Esophagus muscularis mucosa (tissue), 4 donors: ENCODE results near the gene NEU1. TPM values are rescaled to one million over a fixed set of nuclear protein-coding genes. Genes with fewer than 3 reads are reported as not detected.
A peak's percentile ranks its signal among the peaks of the same experiment; 100 is the strongest.

Experiments used
- DNase-seq: peaks from one replicate; pipeline ENCODE4 v3.0.0-alpha.2; 2017; ENCODE audit errors: extremely low spot score
- H3K27ac ChIP-seq, 4 donors: fragments of 200-600 bp; sonication (generic); replicated peaks in 1 of 4; 1 replicate in 3 of 4; 2 replicates in 1 of 4; pipeline ENCODE4 v1.5.1; 2016 to 2019; ENCODE audit warnings: mild to moderate bottlenecking in 1 of 4
- H3K27me3 ChIP-seq, 4 donors: fragments of 200-600 bp; sonication (generic); one replicate each; pipeline versions ENCODE4 v1.5.1 to v1.6.0; 2016 to 2019
- H3K36me3 ChIP-seq, 4 donors: fragments of 200-600 bp; sonication (generic); one replicate each; pipeline ENCODE4 v1.5.1; 2016 to 2019
- H3K4me1 ChIP-seq, 4 donors: fragments of 200-600 bp; sonication (generic); one replicate each; pipeline ENCODE4 v1.5.1; 2016 to 2019
- H3K4me3 ChIP-seq, 4 donors: fragments of 200-600 bp; sonication (generic); 1 replicate in 2 of 4; 2 replicates in 2 of 4; pipeline ENCODE4 v1.5.1; 2016 to 2019; ENCODE audit warnings: mild to moderate bottlenecking in 4 of 4, moderate library complexity in 1 of 4
- H3K9me3 ChIP-seq, 4 donors: fragments of 200-600 bp; sonication (generic); 1 replicate in 3 of 4; 2 replicates in 1 of 4; pipeline ENCODE4 v1.5.1; 2016 to 2019
- EP300 ChIP-seq: sonication (generic); formaldehyde crosslinking; IDR thresholded peaks from one replicate; pipeline ENCODE4 v1.6.1; 2017; ENCODE audit warnings: antibody characterized with exemption
- POLR2A ChIP-seq: fragments of 450-650 bp; IDR thresholded peaks from one replicate; pipeline ENCODE4 v1.6.1; 2017; ENCODE audit warnings: antibody characterized with exemption, moderate library complexity, mild to moderate bottlenecking, low read depth
- POLR2AphosphoS5 ChIP-seq, 2 donors: sonication (generic); formaldehyde crosslinking; IDR thresholded peaks; one replicate each; pipeline ENCODE4 v1.6.1; 2017; ENCODE audit warnings: antibody characterized with exemption in 2 of 2
- WGBS: methylation state at CpG from one replicate; pipeline ENCODE4 v1.1.5; 2018; 5-methylcytosine and 5-hydroxymethylcytosine counted together
- intact Hi-C: fragments of 100-400 bp; cut with DNase I; formaldehyde crosslinking; loops from one replicate; pipeline ENCODE4 v1.15.1; 2023
- total RNA-seq, 4 donors: library from RNA; depleted of rRNA; stranded (reverse); fragments of >200 nt; gene quantifications; one replicate each; pipeline versions ENCODE4 v1.1.0 to v1.2.1, GENCODE V29; 2016
- TF ChIP-seq, protein P1 (sequence below), 3 experiments: fragments of 200-600 bp in 2 of 3; fragments of 450-650 bp in 1 of 3; sonication (generic) in 2 of 3; IDR thresholded peaks; one replicate each; pipeline ENCODE4 v1.5.1; 2017 to 2019; ENCODE audit warnings: antibody characterized with exemption in 3 of 3, mild to moderate bottlenecking in 2 of 3, moderate library complexity in 1 of 3

Gene NEU1
- total RNA-seq, 4 donors from 2014 or later: 24.9 to 39.6 (median 34.9) TPM

DNA sequence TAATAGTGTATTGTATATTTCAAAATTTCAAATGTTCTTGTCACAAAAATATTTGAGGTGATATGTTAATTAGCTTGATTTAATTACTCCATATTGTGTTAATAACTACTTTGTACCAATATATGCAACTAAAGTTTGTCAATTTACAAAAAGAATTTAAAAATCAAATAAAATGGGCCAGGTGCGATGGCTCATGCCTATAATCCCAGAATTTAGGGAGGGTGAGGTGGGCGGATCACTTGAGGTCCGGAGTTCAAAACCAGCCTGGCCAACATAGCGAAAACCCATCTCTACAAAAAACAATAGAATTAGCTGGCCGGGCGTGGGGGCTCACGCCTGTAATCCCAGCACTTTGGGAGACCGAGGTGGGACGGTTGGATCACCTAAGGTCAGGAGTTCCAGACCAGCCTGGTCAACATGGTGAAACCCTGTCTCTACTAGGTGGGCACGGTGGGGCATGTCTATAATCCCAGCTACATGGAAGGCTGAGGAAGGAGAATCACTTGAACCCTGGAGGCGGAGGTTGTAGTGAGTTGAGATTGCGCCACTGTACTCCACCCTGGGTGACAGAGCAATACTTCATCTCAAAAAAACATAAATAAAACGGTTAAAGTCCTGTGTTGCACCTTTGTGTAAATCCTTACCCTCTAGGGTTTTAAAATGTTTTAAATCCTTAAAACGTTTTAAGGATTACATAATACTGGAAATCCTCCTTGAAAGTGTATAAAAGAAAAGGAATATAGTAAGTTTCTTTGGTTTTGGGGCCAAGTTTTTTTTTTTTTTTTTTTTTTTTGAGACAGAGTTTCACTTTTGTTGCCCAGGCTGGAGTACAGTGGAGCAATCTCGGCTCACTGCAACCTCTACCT lies 31.0 kb downstream of the NEU1 start:
- no peaks in the 10 kb centered on the region for H3K9me3 ChIP-seq
- 76% methylated on average over 15 of the region's 15 CpGs for WGBS
- peak overlapping the region; percentile 93 to 97 (median 95) for H3K27ac ChIP-seq
- peak in 1 of 2 donors; percentile 15 for TF ChIP-seq POLR2AphosphoS5 (IDR thresholded peaks at IDR 0.05)
- TF ChIP-seq, protein P1, sequence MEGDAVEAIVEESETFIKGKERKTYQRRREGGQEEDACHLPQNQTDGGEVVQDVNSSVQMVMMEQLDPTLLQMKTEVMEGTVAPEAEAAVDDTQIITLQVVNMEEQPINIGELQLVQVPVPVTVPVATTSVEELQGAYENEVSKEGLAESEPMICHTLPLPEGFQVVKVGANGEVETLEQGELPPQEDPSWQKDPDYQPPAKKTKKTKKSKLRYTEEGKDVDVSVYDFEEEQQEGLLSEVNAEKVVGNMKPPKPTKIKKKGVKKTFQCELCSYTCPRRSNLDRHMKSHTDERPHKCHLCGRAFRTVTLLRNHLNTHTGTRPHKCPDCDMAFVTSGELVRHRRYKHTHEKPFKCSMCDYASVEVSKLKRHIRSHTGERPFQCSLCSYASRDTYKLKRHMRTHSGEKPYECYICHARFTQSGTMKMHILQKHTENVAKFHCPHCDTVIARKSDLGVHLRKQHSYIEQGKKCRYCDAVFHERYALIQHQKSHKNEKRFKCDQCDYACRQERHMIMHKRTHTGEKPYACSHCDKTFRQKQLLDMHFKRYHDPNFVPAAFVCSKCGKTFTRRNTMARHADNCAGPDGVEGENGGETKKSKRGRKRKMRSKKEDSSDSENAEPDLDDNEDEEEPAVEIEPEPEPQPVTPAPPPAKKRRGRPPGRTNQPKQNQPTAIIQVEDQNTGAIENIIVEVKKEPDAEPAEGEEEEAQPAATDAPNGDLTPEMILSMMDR (IDR thresholded peaks at IDR 0.05): no peak
- H3K27me3 ChIP-seq: no peaks in the 10 kb centered on the region
- no peak for DNase-seq
- intact Hi-C loops: loop anchor here (2.0 to 5.0 kb wide), 4 partner anchors 39 to 149 kb away; partner anchors contain the start of gene LY6G5C
- H3K36me3 ChIP-seq: peaks cover 0 to 5% (median 0%) of the 10 kb centered on the region in 4 donors
- peak overlapping the region; percentile 62 to 79 (median 64) for H3K4me3 ChIP-seq
- peaks cover 38 to 57% (median 53%) of the 10 kb centered on the region in 4 donors for H3K4me1 ChIP-seq

DNA sequence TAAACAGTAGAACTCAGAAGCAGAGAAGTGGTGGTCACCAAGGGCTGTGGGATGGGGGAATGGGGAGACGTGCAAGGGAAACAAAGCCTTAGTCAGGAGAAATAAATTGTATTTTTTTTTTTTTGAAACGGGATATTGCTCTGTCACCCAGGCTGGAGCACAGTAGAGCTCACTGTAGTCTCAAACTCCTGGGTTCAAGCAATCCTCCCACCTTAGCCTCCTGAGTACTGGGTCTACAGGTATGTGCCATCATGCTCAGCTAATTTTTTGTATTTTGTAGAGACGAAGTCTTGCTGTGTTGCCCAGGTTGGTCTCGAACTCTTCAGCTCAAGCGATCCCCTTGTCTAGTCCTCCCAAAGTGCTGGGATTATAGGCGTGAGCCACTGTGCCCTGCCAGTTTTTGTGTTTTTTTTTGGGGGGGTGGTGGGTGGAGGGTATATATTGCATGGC lies 31.7 kb downstream of the NEU1 start:
- no peak for TF ChIP-seq POLR2A
- TF ChIP-seq POLR2AphosphoS5 (IDR thresholded peaks at IDR 0.05): no peak
- TF ChIP-seq EP300: no peak
- TF ChIP-seq, protein P1 (IDR thresholded peaks at IDR 0.05): no peak
- no peaks in the 10 kb centered on the region for H3K9me3 ChIP-seq
- 38% methylated on average over 6 of the region's 6 CpGs for WGBS
- no peaks in the 10 kb centered on the region for H3K36me3 ChIP-seq
- peak overlapping the region; percentile 62 to 79 (median 64) for H3K4me3 ChIP-seq
- no peaks in the 10 kb centered on the region for H3K27me3 ChIP-seq
- intact Hi-C loops: loop anchor here (2.0 to 5.0 kb wide), 4 partner anchors 39 to 149 kb away; partner anchors contain the start of gene LY6G5C
- H3K4me1 ChIP-seq: peaks cover 38 to 57% (median 53%) of the 10 kb centered on the region in 4 donors
- DNase-seq: no peak
- H3K27ac ChIP-seq: peak overlapping the region; percentile 86 to 96 (median 94)

DNA sequence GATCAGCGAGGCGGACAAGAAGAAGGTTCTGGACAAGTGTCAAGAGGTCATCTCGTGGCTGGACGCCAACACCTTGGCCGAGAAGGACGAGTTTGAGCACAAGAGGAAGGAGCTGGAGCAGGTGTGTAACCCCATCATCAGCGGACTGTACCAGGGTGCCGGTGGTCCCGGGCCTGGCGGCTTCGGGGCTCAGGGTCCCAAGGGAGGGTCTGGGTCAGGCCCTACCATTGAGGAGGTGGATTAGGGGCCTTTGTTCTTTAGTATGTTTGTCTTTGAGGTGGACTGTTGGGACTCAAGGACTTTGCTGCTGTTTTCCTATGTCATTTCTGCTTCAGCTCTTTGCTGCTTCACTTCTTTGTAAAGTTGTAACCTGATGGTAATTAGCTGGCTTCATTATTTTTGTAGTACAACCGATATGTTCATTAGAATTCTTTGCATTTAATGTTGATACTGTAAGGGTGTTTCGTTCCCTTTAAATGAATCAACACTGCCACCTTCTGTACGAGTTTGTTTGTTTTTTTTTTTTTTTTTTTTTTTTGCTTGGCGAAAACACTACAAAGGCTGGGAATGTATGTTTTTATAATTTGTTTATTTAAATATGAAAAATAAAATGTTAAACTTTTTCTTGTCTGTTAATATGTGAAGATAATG lies 32.9 kb downstream of the NEU1 start:
- H3K27ac ChIP-seq: peak overlapping the region; percentile 86 to 96 (median 94)
- H3K36me3 ChIP-seq: no peaks in the 10 kb centered on the region
- H3K4me3 ChIP-seq: peak overlapping the region; percentile 62 to 79 (median 64)
- no peaks in the 10 kb centered on the region for H3K27me3 ChIP-seq
- H3K9me3 ChIP-seq: no peaks in the 10 kb centered on the region
- intact Hi-C loops: loop anchor here (2.0 to 5.0 kb wide), 4 partner anchors 37 to 147 kb away; partner anchors contain the start of gene LY6G5C
- 0% methylated on average over 12 of the region's 15 CpGs for WGBS
- peaks cover 34 to 62% (median 57%) of the 10 kb centered on the region in 4 donors for H3K4me1 ChIP-seq
- DNase-seq: no peak
- TF ChIP-seq POLR2A (no peak), EP300 (no peak), POLR2AphosphoS5 (IDR thresholded peaks at IDR 0.05) (peak; percentile 40 to 54)
- TF ChIP-seq, protein P1 (IDR thresholded peaks at IDR 0.05): peak; percentile 34 to 54 (median 41)

DNA sequence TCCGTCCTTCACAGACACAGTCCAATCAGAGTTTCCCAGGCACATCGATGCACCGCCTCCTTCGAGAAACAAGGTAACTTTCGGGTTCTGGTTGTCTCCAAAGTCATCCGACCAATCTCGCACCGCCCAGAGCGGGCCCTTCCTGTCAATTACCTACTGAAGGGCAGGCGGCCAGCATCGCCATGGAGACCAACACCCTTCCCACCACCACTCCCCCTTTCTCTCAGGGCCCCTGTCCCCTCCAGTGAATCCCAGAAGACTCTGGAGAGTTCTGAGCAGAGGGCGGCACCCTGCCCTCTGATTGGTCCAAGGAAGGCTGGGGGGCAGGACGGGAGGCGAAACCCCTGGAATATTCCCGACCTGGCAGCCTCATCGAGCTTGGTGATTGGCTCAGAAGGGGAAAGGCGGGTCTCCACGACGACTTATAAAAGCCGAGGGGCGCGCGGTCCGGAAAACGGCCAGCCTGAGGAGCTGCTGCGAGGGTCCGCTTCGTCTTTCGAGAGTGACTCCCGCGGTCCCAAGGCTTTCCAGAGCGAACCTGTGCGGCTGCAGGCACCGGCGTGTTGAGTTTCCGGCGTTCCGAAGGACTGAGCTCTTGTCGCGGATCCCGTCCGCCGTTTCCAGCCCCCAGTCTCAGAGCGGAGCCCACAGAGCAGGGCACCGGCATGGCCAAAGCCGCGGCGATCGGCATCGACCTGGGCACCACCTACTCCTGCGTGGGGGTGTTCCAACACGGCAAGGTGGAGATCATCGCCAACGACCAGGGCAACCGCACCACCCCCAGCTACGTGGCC lies 35.1 kb downstream of the NEU1 start, which contains the start of gene HSPA1B:
HSPA1B (plus strand) TSS at position 453 of the 794 bp plus-strand sequence; CDS start at position 666, 213 bp downstream.
- Histone ChIP-seq H3K4me1 (peaks cover 41 to 67% (median 63%) of the 10 kb centered on the region in 4 donors), H3K27ac (peak within 1 kb of the TSS; percentile 92 to 97 (median 96)), H3K27me3 (no peaks in the 10 kb centered on the region), H3K4me3 (peak within 1 kb of the TSS; percentile 64 to 88 (median 70)), H3K36me3 (no peaks in the 10 kb centered on the region), H3K9me3 (no peaks in the 10 kb centered on the region)
- peak; percentile 100 for DNase-seq
- under 1% methylated on average over 14 of the region's 56 CpGs for WGBS
- intact Hi-C loops: no loop called here
- TF ChIP-seq POLR2AphosphoS5 (IDR thresholded peaks at IDR 0.05) (peak; percentile 100), EP300 (peak; percentile 42), POLR2A (peak; percentile 100)
- TF ChIP-seq, protein P1 (IDR thresholded peaks at IDR 0.05): no peak
